ENCODE data around the gene ZNF561.
"Not testable (repeated sequence)": the region's sequence is repeated elsewhere in the genome, so short reads cannot be mapped to it uniquely, and the experiment has no call there.

Gene ZNF561

DNA sequence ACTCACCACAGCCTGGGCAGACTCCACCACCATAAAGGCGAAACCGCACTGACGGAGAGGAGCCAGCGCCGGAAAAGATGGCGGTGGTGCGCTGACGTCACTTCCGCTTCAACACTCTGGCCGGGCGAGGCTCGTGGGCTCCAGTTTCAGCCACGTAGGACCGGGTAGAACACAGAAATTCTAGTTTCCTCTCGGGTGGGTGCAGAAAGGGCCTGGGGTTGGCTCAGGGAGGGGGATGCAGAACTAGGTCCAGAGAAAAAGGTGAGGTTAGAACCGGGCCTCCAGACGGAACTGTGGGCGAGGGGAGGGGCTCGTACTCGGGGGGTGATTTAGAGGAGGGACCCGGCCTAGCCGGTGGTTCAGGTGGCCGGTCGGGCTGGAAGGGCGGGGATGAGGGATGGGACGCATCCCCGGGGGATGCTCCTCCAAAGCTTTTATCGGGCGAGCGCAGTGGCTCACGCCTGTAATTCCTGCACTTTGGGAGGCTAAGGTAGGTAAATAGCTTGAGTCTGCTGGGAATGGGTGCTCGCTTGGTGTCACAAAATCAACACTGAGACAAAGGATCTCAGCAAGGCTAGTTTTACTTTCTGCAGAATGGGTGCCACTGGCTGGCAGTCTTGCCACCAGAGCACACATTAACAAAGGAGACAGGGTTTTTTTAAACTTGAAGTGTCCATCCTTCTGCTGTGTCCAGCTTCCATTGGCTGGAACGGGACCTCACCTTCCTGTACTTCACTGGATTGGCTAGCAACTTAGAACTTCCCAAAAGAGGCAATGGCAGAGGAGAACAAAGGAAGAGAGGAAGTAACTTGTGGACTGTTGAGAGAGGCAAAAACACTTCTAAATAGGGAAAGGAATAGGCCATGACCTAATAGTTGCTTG lies at the start of gene ZNF561:
ZNF561 (minus strand) TSS at position 77 of the 882 bp plus-strand sequence. CDS start 1,776 bp downstream, outside the sequence.
- DNase-seq (ENCODE audit: low read depth): peak; percentile 81

DNA sequence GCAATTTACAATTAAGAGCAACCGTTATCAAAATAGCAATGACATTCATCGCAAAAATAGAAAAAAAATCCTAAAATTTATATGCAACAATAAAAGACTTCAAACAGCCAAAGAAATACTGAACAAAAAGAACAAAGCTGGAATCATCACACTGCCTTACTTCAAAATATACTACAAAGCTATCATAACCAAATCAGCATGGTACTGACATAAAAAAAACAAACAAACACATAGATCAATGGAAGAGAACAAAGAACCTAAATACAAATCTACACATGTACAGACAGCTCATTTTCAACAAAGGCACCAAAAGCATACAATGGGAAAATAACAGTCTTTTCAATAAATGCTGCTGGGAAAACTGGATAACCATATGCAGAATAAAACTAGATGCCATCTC lies 47.5 kb upstream of the ZNF561 start:
- DNase-seq (ENCODE audit: low read depth): no peak

- DNase-seq (ENCODE audit: low read depth): no peak
Measured at GRCh38 chr19:9667898-9668297, 46.9 kb upstream of the ZNF561 start.

- DNase-seq (ENCODE audit: low read depth): no peak
Measured at GRCh38 chr19:9658769-9659168, 37.7 kb upstream of the ZNF561 start.

GRCh38 chr19:9653066-9653555 lies 32.1 kb upstream of the ZNF561 start:
- not testable (repeated sequence) for DNase-seq (ENCODE audit: low read depth)

DNA sequence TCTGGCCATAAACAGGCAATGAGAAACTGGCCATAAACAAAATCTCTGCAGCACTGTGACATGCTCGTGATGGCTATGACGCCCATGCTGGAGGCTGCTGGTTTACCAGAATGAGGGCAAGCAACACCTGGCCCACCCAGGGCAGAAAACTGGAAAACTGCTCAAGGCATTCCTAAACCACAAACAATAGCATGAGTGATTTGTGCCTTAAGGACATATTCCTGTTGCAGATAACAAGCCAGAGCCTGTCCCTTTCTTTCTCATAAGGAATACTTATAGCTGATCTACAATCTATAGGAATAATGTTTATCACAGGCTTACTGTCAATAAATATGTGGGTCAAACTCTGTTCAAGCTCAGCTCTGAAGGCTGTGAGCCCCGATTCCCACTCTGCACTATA lies 30.4 kb upstream of the ZNF561 start:
- not testable (repeated sequence) for DNase-seq (ENCODE audit: low read depth)

DNA sequence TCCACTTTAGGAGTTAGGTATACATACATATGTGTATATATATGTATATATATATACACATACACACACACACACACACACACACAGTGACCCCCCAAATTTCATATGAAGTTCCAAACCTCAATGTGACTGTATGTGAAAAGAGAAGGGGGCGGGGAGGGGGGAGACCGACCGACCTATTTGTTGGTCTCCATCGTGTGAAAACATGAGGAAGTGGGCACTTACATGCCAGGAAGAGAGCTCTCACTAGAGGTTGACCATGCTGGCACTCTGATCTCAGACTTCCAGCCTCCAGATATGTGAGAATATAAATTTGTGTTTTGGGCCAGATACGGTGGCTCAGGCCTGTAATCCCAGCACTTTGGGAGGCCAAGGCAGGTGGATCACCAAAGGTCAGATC lies 29.3 kb upstream of the ZNF561 start:
- no peak for DNase-seq (ENCODE audit: low read depth)

GRCh38 chr19:9645472-9645871 lies 24.4 kb upstream of the ZNF561 start:
- no peak for DNase-seq (ENCODE audit: low read depth)

DNA sequence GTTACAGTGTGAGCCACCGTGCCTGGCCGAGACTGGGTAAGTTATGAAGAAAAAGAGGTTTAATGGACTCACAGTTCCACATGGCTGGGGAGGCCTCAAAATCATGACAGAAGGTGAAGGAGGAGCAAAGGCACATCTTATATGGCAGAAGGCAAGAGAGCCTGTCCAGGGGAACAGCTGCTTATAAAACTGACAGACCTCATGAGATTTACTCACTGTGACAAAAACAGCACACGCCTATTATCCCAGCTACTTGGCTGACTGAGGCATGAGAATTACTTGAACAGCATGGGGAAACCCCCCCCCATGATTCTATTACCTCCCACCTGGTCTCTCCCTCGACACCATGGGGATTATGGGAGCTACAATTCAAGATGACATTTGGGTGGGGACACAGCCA lies 23.4 kb upstream of the ZNF561 start:
- DNase-seq (ENCODE audit: low read depth): no peak

DNA sequence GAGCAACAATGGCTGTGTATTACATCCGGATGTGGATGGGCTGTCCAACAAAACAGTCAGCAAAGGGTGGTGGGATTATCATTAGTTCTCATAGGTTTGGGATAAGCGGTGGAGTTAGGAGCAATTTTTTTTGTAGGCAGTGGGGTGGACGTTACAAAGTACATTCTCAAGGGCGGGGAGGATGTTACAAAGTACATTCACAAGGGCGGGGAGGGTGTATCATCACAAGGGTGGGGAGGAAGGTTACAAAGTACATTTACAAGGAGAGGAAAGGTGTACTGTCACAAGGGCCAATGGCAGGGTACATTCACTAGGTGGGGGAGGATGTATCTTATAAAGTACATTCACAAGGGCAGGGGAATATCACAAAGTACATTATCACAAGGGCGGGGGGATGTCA lies 20.8 kb upstream of the ZNF561 start:
- no peak for DNase-seq (ENCODE audit: low read depth)

GRCh38 chr19:9640956-9641355 lies 19.9 kb upstream of the ZNF561 start:
- DNase-seq (ENCODE audit: low read depth): no peak

- DNase-seq (ENCODE audit: low read depth): no peak
Measured at GRCh38 chr19:9636018-9636417, 15.0 kb upstream of the ZNF561 start.

DNA sequence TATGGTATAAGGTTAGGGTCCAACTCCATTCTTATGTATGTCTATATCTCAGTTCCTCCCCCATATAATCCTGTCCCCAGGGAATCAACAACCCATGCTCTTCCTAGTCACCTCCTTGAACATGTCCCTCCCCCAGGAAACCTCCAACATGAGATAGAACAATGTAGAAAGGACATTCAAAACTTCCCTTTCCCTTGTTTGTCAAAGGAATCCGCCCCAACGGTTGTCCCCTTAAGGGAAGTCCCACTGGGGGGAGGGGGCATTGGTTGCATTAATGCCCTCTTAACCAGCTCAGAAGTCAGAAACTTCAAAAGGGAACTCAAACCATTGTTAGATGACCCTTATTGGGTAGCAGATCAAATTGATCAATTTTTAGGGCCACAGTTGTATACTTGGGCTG lies 6.8 kb upstream of the ZNF561 start:
- DNase-seq (ENCODE audit: low read depth): no peak

DNA sequence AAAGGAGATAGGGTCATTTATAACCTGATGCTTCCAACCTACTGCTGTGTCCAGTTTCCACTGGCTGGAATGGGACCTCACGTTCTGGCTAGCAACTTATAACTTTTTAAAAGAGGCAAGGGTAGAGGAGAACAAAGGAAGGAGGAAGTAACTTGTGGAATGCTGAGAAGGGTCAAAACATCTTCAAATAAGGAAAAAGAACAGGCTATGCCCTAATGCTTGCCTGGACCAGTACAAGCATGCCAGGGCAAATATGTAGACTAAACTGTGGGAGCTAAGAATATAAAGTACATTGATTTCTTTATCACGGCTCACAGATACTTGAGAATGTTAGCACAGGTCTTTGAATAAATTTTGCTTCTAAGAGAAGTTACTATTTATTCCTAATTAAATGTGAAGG lies 1.5 kb upstream of the ZNF561 start:
- no peak for DNase-seq (ENCODE audit: low read depth)

GRCh38 chr19:9620842-9621155 lies 233 bp downstream of the ZNF561 start:
- DNase-seq (ENCODE audit: low read depth): no peak

GRCh38 chr19:9615844-9616243 lies 5.2 kb downstream of the ZNF561 start:
- DNase-seq (ENCODE audit: low read depth): no peak

DNA sequence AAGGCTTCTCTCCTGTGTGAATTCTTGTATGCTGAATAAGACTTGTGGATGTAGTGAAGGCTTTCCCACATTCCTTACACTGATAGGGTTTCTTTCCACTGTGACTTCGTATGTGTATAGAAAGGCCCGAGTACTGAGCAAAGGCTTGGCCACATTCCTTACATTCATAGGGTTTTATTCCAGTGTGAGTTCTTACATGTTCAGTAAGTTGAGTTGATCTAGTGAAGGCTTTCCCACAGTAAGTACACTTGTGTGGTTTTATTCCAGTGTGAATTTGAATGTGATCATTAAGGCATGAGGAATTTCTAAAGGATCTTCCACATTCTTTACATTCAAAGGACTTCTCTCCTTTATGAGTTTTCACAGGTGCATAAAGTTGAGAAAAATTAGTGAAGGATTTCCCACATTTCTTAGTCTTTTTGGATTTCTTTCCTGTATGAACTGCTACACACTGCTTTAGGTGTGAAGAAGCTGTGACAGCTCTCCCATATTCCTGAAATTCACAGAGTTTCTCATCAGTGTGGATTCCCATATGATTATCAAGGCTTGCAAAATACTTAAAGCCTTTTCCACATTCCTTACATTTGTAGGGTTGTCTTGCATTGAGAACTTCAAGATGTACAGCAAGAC lies 10.4 kb downstream of the ZNF561 start:
- DNase-seq (ENCODE audit: low read depth): no peak

DNA sequence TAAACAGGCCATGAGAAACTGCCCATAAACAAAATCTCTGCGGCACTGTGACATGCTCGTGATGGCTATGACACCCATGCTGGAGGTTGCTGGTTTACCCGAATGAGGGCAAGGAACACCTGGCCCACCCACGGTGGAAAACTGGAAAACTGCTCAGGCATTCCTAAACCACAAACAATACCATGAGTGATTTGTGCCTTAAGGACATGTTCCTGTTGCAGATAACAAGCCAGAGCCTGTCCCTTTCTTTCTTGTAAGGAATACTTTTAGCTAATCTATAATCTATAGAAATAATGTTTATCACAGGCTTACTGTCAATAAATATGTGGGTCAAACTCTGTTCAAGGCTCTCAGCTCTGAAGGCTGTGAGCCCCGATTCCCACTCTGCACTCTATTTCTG lies 12.1 kb downstream of the ZNF561 start:
- no peak for DNase-seq (ENCODE audit: low read depth)

DNA sequence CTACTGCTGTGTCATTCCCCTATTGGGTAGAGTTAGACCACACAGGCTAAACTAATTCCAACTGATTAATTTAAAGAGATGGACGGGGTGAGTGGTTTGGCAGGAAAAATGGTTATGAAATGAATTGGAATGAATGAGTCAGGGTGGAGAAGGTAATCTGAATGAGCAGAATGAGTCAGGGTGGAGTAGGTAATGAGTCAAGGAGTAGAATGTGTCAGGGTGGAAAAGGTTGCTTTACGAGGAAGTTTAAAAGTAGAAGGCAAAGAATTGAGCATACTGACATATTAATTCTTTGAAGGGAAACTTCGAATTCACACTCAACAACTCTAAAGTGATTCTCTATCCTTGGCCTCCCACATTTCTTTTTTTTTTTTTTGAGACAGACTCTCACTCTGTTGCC lies 24.0 kb downstream of the ZNF561 start:
- no peak for DNase-seq (ENCODE audit: low read depth)

- DNase-seq (ENCODE audit: low read depth): peak; percentile 66
Measured at GRCh38 chr19:9586764-9587163, 34.3 kb downstream of the ZNF561 start.

GRCh38 chr19:9584073-9584833 lies 36.8 kb downstream of the ZNF561 start, which contains the start of gene ZNF121:
Gene ZNF121 (minus strand): TSS chr19:9584504. CDS start chr19:9568097, 16,407 bp downstream.
- peak; percentile 70 for DNase-seq (ENCODE audit: low read depth)

DNA sequence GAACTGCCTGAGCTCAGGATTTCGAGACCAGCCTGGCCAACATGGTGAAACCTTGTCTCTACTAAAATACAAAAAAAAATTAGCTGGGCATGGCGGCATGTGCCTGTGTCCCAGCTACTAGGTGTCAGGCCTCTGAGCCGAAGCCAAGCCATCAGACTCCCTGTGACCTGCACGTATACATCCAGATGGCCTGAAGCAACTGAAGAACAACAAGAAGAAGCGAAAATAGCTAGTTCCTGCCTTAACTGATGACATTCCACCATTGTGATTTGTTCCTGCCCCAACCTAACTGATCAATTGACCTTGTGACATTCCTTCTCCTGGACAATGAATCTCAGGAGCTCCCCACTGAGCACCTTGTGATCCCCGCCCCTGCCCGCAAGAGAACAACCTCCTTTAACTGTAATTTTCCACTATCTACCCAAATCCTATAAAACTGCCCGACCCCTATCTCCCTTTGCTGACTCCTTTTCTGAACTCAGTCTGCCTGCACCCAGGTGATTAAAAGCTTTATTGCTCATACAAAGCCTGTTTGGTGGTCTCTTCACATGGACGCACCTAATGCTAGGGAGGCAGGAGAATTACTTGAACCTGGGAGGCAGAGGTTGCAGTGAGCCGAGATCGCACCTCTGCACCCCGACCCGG lies 38.8 kb downstream of the ZNF561 start:
- DNase-seq (ENCODE audit: low read depth): not testable (repeated sequence)

Data from stimulated activated CD8-positive, alpha-beta memory T cell treated with anti-CD3 and anti-CD28 coated beads, Interleukin-15, amount 100 ng/mL, for 1 hour (primary cell).